Keratinocyte (primary cell): Measurements from ENCODE around the gene HTR3C. TPM values are rescaled to one million over a fixed set of nuclear protein-coding genes. Genes with fewer than 3 reads are reported as not detected.

Experiments
- DNase-seq: peaks from one replicate; pipeline ENCODE4 v3.0.0-alpha.2; 2011; ENCODE audit warnings: low read depth, missing footprints, low spot score
- FAIRE-seq: peaks from 2 replicates; lab custom pipeline; 2011; peaks lifted over from hg19 to GRCh38; lab: Jason Lieb, UNC
- H2AFZ ChIP-seq: 2 replicates; pipeline ENCODE4 v1.6.0; 2012; ENCODE audit warnings: low read length, control low read depth, inconsistent platforms; ENCODE audit not compliant: control insufficient read depth
- H3K27ac ChIP-seq: 2 replicates; pipeline ENCODE4 v1.5.1; 2011; ENCODE audit warnings: low read length; ENCODE audit not compliant: control insufficient read depth, insufficient read depth
- H3K27me3 ChIP-seq: 3 replicates; pipeline ENCODE4 v1.6.0; 2011; ENCODE audit warnings: low read length; ENCODE audit not compliant: control insufficient read depth, insufficient read depth; ENCODE audit errors: extremely low read depth
- H3K36me3 ChIP-seq, 2 experiments: 2 replicates in 1 of 2; 3 replicates in 1 of 2; pipeline ENCODE4 v1.5.1; 2011; ENCODE audit warnings: low read length in 2 of 2, mild to moderate bottlenecking in 1 of 2; ENCODE audit not compliant: control insufficient read depth in 2 of 2, insufficient read depth in 2 of 2; ENCODE audit errors: extremely low read depth in 1 of 2
- H3K4me1 ChIP-seq: 3 replicates; pipeline ENCODE4 v1.5.1; 2011; ENCODE audit warnings: low read length; ENCODE audit not compliant: control insufficient read depth, insufficient read depth; ENCODE audit errors: extremely low read depth
- H3K4me2 ChIP-seq: 3 replicates; pipeline ENCODE4 v1.6.0; 2011; ENCODE audit warnings: low read depth, low read length; ENCODE audit not compliant: control insufficient read depth, insufficient read depth; ENCODE audit errors: extremely low read depth
- H3K4me3 ChIP-seq, 3 experiments: fragments of 200-600 bp in 1 of 3; sonication (generic) in 1 of 3; 2 replicates in 2 of 3; 3 replicates in 1 of 3; pipeline ENCODE4 v1.5.1; 2011 to 2016; ENCODE audit warnings: low read length in 3 of 3, mild to moderate bottlenecking in 3 of 3, control low read depth in 2 of 3, inconsistent platforms in 1 of 3, low read depth in 1 of 3, mixed read lengths in 1 of 3, mixed run types in 1 of 3, moderate library complexity in 1 of 3; ENCODE audit not compliant: control insufficient read depth in 2 of 3, insufficient read depth in 2 of 3; ENCODE audit errors: extremely low read depth in 1 of 3
- H3K79me2 ChIP-seq: 2 replicates; pipeline ENCODE4 v1.6.0; 2012; ENCODE audit warnings: low read length; ENCODE audit not compliant: control insufficient read depth, insufficient read depth
- H3K9ac ChIP-seq: 3 replicates; pipeline ENCODE4 v1.6.0; 2011; ENCODE audit warnings: low read length; ENCODE audit not compliant: control insufficient read depth, insufficient read depth; ENCODE audit errors: extremely low read depth
- H3K9me1 ChIP-seq: 3 replicates; pipeline ENCODE4 v1.6.0; 2011; ENCODE audit warnings: low read length; ENCODE audit not compliant: control insufficient read depth, insufficient read depth; ENCODE audit errors: extremely low read depth
- H3K9me3 ChIP-seq: 2 replicates; pipeline ENCODE4 v1.5.1; 2012; ENCODE audit warnings: low read depth, low read length; ENCODE audit not compliant: control insufficient read depth
- H4K20me1 ChIP-seq: 3 replicates; pipeline ENCODE4 v1.6.0; 2011; ENCODE audit warnings: low read length; ENCODE audit not compliant: control insufficient read depth, insufficient read depth; ENCODE audit errors: extremely low read depth
- EZH2 ChIP-seq: IDR thresholded peaks from one replicate; pipeline ENCODE4 v1.6.1; 2012; ENCODE audit warnings: inconsistent platforms, mild to moderate bottlenecking, low read length, moderate library complexity
- dilution Hi-C: fragments of 300-500 bp; cut with MboI; formaldehyde crosslinking; loops from one replicate; pipeline ENCODE4 v1.7.0; 2020; ENCODE audit warnings: low sequenced_read_pairs; ENCODE audit not compliant: extremely low pct_ligation_motif_present
- polyA plus RNA-seq, 5 experiments: library from polyadenylated mRNA; depleted of rRNA in 3 of 5; stranded (reverse) in 3 of 5; stranded (forward) in 1 of 5; unstranded in 1 of 5; fragments of >200 nt; gene quantifications; 1 replicate in 1 of 5; 2 replicates in 3 of 5; 3 replicates in 1 of 5; pipeline versions ENCODE4 v1.2.1 to v1.2.3, GENCODE V29; 2011 to 2012; ENCODE audit warnings: missing spikeins in 2 of 5, low read depth in 1 of 5, low replicate concordance in 1 of 5
- TF ChIP-seq, protein P1 (sequence below), 3 experiments: IDR thresholded peaks in 1 of 3; conservative IDR thresholded peaks in 1 of 3; optimal IDR thresholded peaks in 1 of 3; 2 replicates in 2 of 3; 3 replicates in 1 of 3; pipeline versions ENCODE3 to v1.5.1; 2011; ENCODE audit warnings: low read length in 3 of 3, mild to moderate bottlenecking in 3 of 3, moderate library complexity in 2 of 3, control low read depth in 1 of 3, inconsistent platforms in 1 of 3; ENCODE audit not compliant: insufficient read depth in 2 of 3; ENCODE audit errors: extremely low read depth in 1 of 3

The HTR3C gene
- polyA plus RNA-seq, 1 donor (not counting 4 experiments of a cell fraction or from before 2014, with no cell fraction given), result not detected

DNA sequence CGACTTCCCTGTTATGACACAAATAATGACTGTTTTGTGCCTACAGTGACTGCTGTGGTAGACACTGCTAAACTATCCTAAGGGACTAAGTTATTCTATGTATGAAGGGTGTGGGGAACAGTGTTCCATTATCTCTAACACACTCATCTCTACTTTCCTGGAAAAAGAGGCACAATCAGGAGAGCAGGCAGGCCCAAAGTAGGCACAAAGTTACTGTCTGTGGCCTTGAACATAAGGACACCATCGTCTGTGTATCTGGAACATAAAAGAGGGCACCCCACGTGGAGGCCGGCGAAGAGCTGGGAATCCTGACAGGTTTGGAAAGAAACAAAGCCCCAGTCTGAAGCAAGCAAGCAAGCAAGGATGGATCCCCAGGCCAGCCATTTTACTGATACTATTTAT, 36.7 kb upstream of the HTR3C start:
- H3K9me1 ChIP-seq, result no peaks in the 10 kb centered on the region
- dilution Hi-C loops, result no loop called here
- no peaks in the 10 kb centered on the region for H4K20me1 ChIP-seq
- peaks cover 18% of the 10 kb centered on the region for H3K4me1 ChIP-seq
- no peak for DNase-seq
- H3K27me3 ChIP-seq, result no peaks in the 10 kb centered on the region
- no peak overlapping the region for H3K27ac ChIP-seq
- peaks cover 0 to 8% of the 10 kb centered on the region in 2 experiments for H3K36me3 ChIP-seq
- H3K9me3 ChIP-seq, result no peaks in the 10 kb centered on the region
- H2AFZ ChIP-seq, result no peak overlapping the region
- TF ChIP-seq, protein P1, sequence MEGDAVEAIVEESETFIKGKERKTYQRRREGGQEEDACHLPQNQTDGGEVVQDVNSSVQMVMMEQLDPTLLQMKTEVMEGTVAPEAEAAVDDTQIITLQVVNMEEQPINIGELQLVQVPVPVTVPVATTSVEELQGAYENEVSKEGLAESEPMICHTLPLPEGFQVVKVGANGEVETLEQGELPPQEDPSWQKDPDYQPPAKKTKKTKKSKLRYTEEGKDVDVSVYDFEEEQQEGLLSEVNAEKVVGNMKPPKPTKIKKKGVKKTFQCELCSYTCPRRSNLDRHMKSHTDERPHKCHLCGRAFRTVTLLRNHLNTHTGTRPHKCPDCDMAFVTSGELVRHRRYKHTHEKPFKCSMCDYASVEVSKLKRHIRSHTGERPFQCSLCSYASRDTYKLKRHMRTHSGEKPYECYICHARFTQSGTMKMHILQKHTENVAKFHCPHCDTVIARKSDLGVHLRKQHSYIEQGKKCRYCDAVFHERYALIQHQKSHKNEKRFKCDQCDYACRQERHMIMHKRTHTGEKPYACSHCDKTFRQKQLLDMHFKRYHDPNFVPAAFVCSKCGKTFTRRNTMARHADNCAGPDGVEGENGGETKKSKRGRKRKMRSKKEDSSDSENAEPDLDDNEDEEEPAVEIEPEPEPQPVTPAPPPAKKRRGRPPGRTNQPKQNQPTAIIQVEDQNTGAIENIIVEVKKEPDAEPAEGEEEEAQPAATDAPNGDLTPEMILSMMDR (optimal IDR thresholded peaks at IDR 0.05 in 1 of 3, IDR thresholded peaks at IDR 0.05 in 1 of 3, conservative IDR thresholded peaks at IDR 0.05 in 1 of 3; ENCODE audit: extremely low read depth in 1 of 3, insufficient read depth in 2 of 3, low read length in 3 of 3), result no peak
- TF ChIP-seq EZH2, result no peak
- H3K4me2 ChIP-seq, result peak overlapping the region; percentile 98
- H3K79me2 ChIP-seq, result peaks cover 23% of the 10 kb centered on the region
- H3K9ac ChIP-seq, result no peak overlapping the region
- H3K4me3 ChIP-seq, result peak overlapping the region in 1 of 3 experiments; percentile 12
- FAIRE-seq, result no peak

GRCh38 chr3:184016811-184017671, 35.8 kb upstream of the HTR3C start:
- DNase-seq (no peak), FAIRE-seq (peak; percentile 49)
- H3K9ac ChIP-seq, result peak overlapping the region; percentile 75
- peak overlapping the region; percentile 98 for H3K4me2 ChIP-seq
- no peaks in the 10 kb centered on the region for H3K9me3 ChIP-seq
- H3K79me2 ChIP-seq, result peaks cover 23% of the 10 kb centered on the region
- no peak for TF ChIP-seq EZH2
- TF ChIP-seq, protein P1 (optimal IDR thresholded peaks at IDR 0.05 in 1 of 3, IDR thresholded peaks at IDR 0.05 in 1 of 3, conservative IDR thresholded peaks at IDR 0.05 in 1 of 3; ENCODE audit: extremely low read depth in 1 of 3, insufficient read depth in 2 of 3, low read length in 3 of 3), result peak; percentile 71 to 91 (median 73)
- no peaks in the 10 kb centered on the region for H3K9me1 ChIP-seq
- H3K27ac ChIP-seq, result peak overlapping the region; percentile 60
- dilution Hi-C loops, result no loop called here
- H4K20me1 ChIP-seq, result no peaks in the 10 kb centered on the region
- peak overlapping the region; percentile 100 for H2AFZ ChIP-seq
- no peaks in the 10 kb centered on the region for H3K27me3 ChIP-seq
- peaks cover 0 to 6% of the 10 kb centered on the region in 2 experiments for H3K36me3 ChIP-seq
- peak overlapping the region; percentile 89 to 98 (median 95) for H3K4me3 ChIP-seq
- peaks cover 18% of the 10 kb centered on the region for H3K4me1 ChIP-seq
